ENCODE results near the gene PIP. TPM values are rescaled to one million over a fixed set of nuclear protein-coding genes. Genes with fewer than 3 reads are reported as not detected.
"Not testable (repeated sequence)": the region's sequence is repeated elsewhere in the genome, so short reads cannot be mapped to it uniquely, and the experiment has no call there.

PIP gene
- total and polyA plus RNA-seq, 11 donors: not detected

- peaks cover 0 to 18% (median 0%) of the 10 kb centered on the region in 12 donors for H3K9me3 ChIP-seq
- no peak overlapping the region for H3K4me3 ChIP-seq
- TF ChIP-seq POLR2A (IDR thresholded peaks at IDR 0.05) (no peak), CTCF (IDR thresholded peaks at IDR 0.05) (no peak)
- H3K4me1 ChIP-seq: no peaks in the 10 kb centered on the region
- H3K27me3 ChIP-seq: no peaks in the 10 kb centered on the region
- intact Hi-C loops (cut with DNase I): no loop called here
- no peaks in the 10 kb centered on the region for H3K36me3 ChIP-seq
- ATAC-seq (no peak), DNase-seq (no peak)
- H3K27ac ChIP-seq: peak overlapping the region in 1 of 12 donors; percentile 43
Measured at GRCh38 chr7:143147070-143147469, 15.2 kb downstream of the PIP start.

GRCh38 chr7:143148050-143148449, 16.2 kb downstream of the PIP start:
- no peak for TF ChIP-seq CTCF (IDR thresholded peaks at IDR 0.05)
- no peak for TF ChIP-seq POLR2A (IDR thresholded peaks at IDR 0.05)
- 55 to 70% (median 58%) methylated on average over 4 of the region's 4 CpGs for WGBS, 4 donors
- DNase-seq: no peak
- H3K27me3 ChIP-seq: no peaks in the 10 kb centered on the region
- H3K4me3 ChIP-seq: no peak overlapping the region
- intact Hi-C loops (cut with DNase I): no loop called here
- no peaks in the 10 kb centered on the region for H3K4me1 ChIP-seq
- no peak overlapping the region for H3K27ac ChIP-seq
- ATAC-seq: peak in 1 of 4 donors; percentile 42
- H3K36me3 ChIP-seq: no peaks in the 10 kb centered on the region
- peaks cover 0 to 18% (median 0%) of the 10 kb centered on the region in 12 donors for H3K9me3 ChIP-seq

GRCh38 chr7:143148651-143149050, 16.8 kb downstream of the PIP start:
- Histone ChIP-seq H3K27me3 (no peaks in the 10 kb centered on the region), H3K4me1 (no peaks in the 10 kb centered on the region), H3K36me3 (no peaks in the 10 kb centered on the region), H3K4me3 (no peak overlapping the region), H3K27ac (no peak overlapping the region), H3K9me3 (peaks cover 0 to 18% (median 0%) of the 10 kb centered on the region in 12 donors)
- no peak for TF ChIP-seq CTCF (IDR thresholded peaks at IDR 0.05)
- no peak for TF ChIP-seq POLR2A (IDR thresholded peaks at IDR 0.05)
- intact Hi-C loops (cut with DNase I): no loop called here
- DNase-seq: no peak
- ATAC-seq: no peak

- peaks cover 0 to 18% (median 0%) of the 10 kb centered on the region in 12 donors for H3K9me3 ChIP-seq
- H3K4me1 ChIP-seq; intact Hi-C loops (cut with DNase I); H3K4me3 ChIP-seq; H3K27me3 ChIP-seq; H3K36me3 ChIP-seq; DNase-seq; ATAC-seq; H3K27ac ChIP-seq: not testable (repeated sequence)
- 93 to 96% (median 95%) methylated on average over 6 of the region's 6 CpGs for WGBS, 4 donors
Measured at GRCh38 chr7:143150696-143151095, 18.8 kb downstream of the PIP start.

- H3K27me3 ChIP-seq; H3K36me3 ChIP-seq; ATAC-seq; H3K4me1 ChIP-seq; H3K27ac ChIP-seq; DNase-seq; intact Hi-C loops (cut with DNase I); H3K9me3 ChIP-seq; H3K4me3 ChIP-seq: not testable (repeated sequence)
- WGBS, 4 donors: 88 to 93% (median 91%) methylated on average over 3 of the region's 3 CpGs
Measured at GRCh38 chr7:143158617-143159016, 26.7 kb downstream of the PIP start.
